Measurements from ENCODE around the gene ADGRL1. TPM values are rescaled to one million over a fixed set of nuclear protein-coding genes. Genes with fewer than 3 reads are reported as not detected.

The ADGRL1 gene
- total RNA-seq, 1 experiment from 2014 or later: 88.6 TPM

- no TSS peak for BruUV-seq (replicated peaks)
- TF ChIP-seq CBX3 (IDR thresholded peaks at IDR 0.05; ENCODE audit: low read depth) (no peak), CTCF (IDR thresholded peaks at IDR 0.05 in 2 of 3, conservative IDR thresholded peaks at IDR 0.05 in 1 of 3; ENCODE audit: borderline replicate concordance in 1 of 3, insufficient read depth in 1 of 3, low read depth in 2 of 3, low read length in 2 of 3) (no peak), MAX (IDR thresholded peaks at IDR 0.05) (no peak), EZH2phosphoT487 (IDR thresholded peaks at IDR 0.05; ENCODE audit: borderline replicate concordance) (no peak), ZBTB33 (IDR thresholded peaks at IDR 0.05; ENCODE audit: extremely low read depth, insufficient replicate concordance, low read length) (no peak), ZNF274 (IDR thresholded peaks at IDR 0.05; ENCODE audit: low read depth, low read length) (no peak), SRF (IDR thresholded peaks at IDR 0.05; ENCODE audit: low read depth) (no peak), SP1 (IDR thresholded peaks at IDR 0.05; ENCODE audit: low read depth) (no peak), TCF7L2 (IDR thresholded peaks at IDR 0.05; ENCODE audit: borderline replicate concordance, extremely low read depth, insufficient read depth, insufficient read length) (no peak)
- peaks cover 7 to 16% of the 10 kb centered on the region in 2 experiments; a peak in 3 of 4 replicates for H3K4me1 ChIP-seq (ENCODE audit: control insufficient read depth in 1 of 2, insufficient read depth in 2 of 2, low read length in 2 of 2)
- no peak for DNase-seq (ENCODE audit: low read depth, low spot score)
- H2AFZ ChIP-seq (ENCODE audit: low read depth, low read length, poor library complexity, severe bottlenecking): no peak overlapping the region
- peaks cover 8% of the 10 kb centered on the region for H3K79me2 ChIP-seq (ENCODE audit: insufficient read depth, low read length)
- H3K9ac ChIP-seq (ENCODE audit: low read length): no peak overlapping the region
- no peak for ATAC-seq
- no peaks in the 10 kb centered on the region for H3K36me3 ChIP-seq (ENCODE audit: control insufficient read depth in 1 of 2, insufficient read depth in 2 of 2, low read length in 2 of 2)
- no peaks in the 10 kb centered on the region for H3K9me3 ChIP-seq (ENCODE audit: control insufficient read depth in 1 of 2, insufficient read depth in 1 of 2, low read depth in 1 of 2, low read length in 2 of 2)
- no peaks in the 10 kb centered on the region for H3K27me3 ChIP-seq (ENCODE audit: insufficient read depth, low read length)
- H3K9me2 ChIP-seq (ENCODE audit: insufficient read depth): no peaks in the 10 kb centered on the region
- intact Hi-C loops (cut with micrococcal nuclease): no loop called here
- POLR2A ChIA-PET: no interaction called here
- RAD21 ChIA-PET (ENCODE audit: low non-redundant PET in 1 of 2, low total read pairs in 2 of 2, uncharacterized antibody in 2 of 2, unreplicated experiment in 2 of 2): no interaction called here
- H4K20me1 ChIP-seq (ENCODE audit: insufficient read depth): no peaks in the 10 kb centered on the region
- no peak overlapping the region for H3K4me3 ChIP-seq (replicated peaks in 1 of 2; ENCODE audit: low read depth in 1 of 2, low read length in 2 of 2)
- CTCF ChIA-PET: interaction anchor here (0.7 kb wide), 1 partner anchor 27 kb away, joined by 3 read pairs; no protein-coding TSS in a partner anchor
- H3K4me2 ChIP-seq (ENCODE audit: low read length): no peak overlapping the region
- H3K27ac ChIP-seq (ENCODE audit: low read depth, low read length): no peak overlapping the region
Measured at GRCh38 chr19:14141041-14141440, 64.9 kb downstream of the ADGRL1 start.
